GM23248 (cell line): Measurements from ENCODE around the gene RNASE8.

Experiments
- EZH2 ChIP-seq: fragments of 200-600 bp; sonication (generic); IDR thresholded peaks from 2 replicates; pipeline ENCODE4 v1.6.1; 2018; ENCODE audit warnings: antibody characterized with exemption, mild to moderate bottlenecking; ENCODE audit not compliant: insufficient read depth, poor library complexity, severe bottlenecking
- EZH2phosphoT487 ChIP-seq: fragments of 200-600 bp; sonication (generic); IDR thresholded peaks from 2 replicates; pipeline ENCODE4 v1.6.1; 2018; ENCODE audit warnings: antibody characterized with exemption, moderate library complexity, mild to moderate bottlenecking, low read depth; ENCODE audit not compliant: insufficient read depth

GRCh38 chr14:21041676-21042433, 15.8 kb upstream of the RNASE8 start, which contains the start of gene RNASE7:
- TF ChIP-seq EZH2 = no peak
- no peak for TF ChIP-seq EZH2phosphoT487
